Mesendoderm (in vitro differentiated cells): ENCODE measurements around the gene MINDY3.

Source experiments
- DNase-seq: peaks from one replicate; pipeline ENCODE4 v3.0.0; 2013
- H2AK5ac ChIP-seq: 2 replicates; pipeline ENCODE4 v1.6.1; 2013; ENCODE audit warnings: low read length, inconsistent platforms
- H2BK120ac ChIP-seq: 2 replicates; pipeline ENCODE4 v1.6.1; 2013; ENCODE audit warnings: low read depth, mild to moderate bottlenecking, low read length, moderate library complexity, mixed read lengths
- H2BK15ac ChIP-seq: replicated peaks from 2 replicates; pipeline ENCODE4 v1.6.1; 2013; ENCODE audit warnings: low read depth, mild to moderate bottlenecking, moderate library complexity
- H2BK5ac ChIP-seq: 2 replicates; pipeline ENCODE4 v1.6.1; 2013; ENCODE audit warnings: low read length, inconsistent platforms
- H3K18ac ChIP-seq: 2 replicates; pipeline ENCODE4 v1.6.1; 2013; ENCODE audit warnings: mild to moderate bottlenecking, low read length, mixed read lengths
- H3K23ac ChIP-seq: one replicate; pipeline ENCODE4 v1.6.1; 2013; ENCODE audit warnings: low read length
- H3K27ac ChIP-seq: 2 replicates; pipeline ENCODE4 v1.5.1; 2013; ENCODE audit warnings: low read depth, mild to moderate bottlenecking, inconsistent platforms, low read length, moderate library complexity
- H3K27me3 ChIP-seq: 2 replicates; pipeline ENCODE4 v1.6.1; 2013; ENCODE audit warnings: low read length, control low read depth, mild to moderate bottlenecking, inconsistent platforms; ENCODE audit not compliant: insufficient read depth, poor library complexity
- H3K36me3 ChIP-seq: 2 replicates; pipeline ENCODE4 v1.6.1; 2013; ENCODE audit warnings: low read length, inconsistent platforms; ENCODE audit not compliant: control insufficient read depth, insufficient read depth
- H3K4ac ChIP-seq: one replicate; pipeline ENCODE4 v1.6.1; 2013; ENCODE audit warnings: low read depth, mild to moderate bottlenecking, low read length, moderate library complexity
- H3K4me1 ChIP-seq: 2 replicates; pipeline ENCODE4 v1.6.1; 2013; ENCODE audit warnings: low read depth, low read length, inconsistent platforms; ENCODE audit not compliant: control insufficient read depth
- H3K4me2 ChIP-seq: 2 replicates; pipeline ENCODE4 v1.6.1; 2013; ENCODE audit warnings: low read length
- H3K4me3 ChIP-seq: 2 replicates; pipeline ENCODE4 v1.5.1; 2013; ENCODE audit warnings: mild to moderate bottlenecking, low read length
- H3K56ac ChIP-seq: one replicate; pipeline ENCODE4 v1.6.1; 2013; ENCODE audit warnings: low read length
- H3K79me1 ChIP-seq: 2 replicates; pipeline ENCODE4 v1.6.1; 2013; ENCODE audit warnings: low read length, inconsistent platforms
- H3K79me2 ChIP-seq: 2 replicates; pipeline ENCODE4 v1.6.1; 2013; ENCODE audit warnings: mild to moderate bottlenecking, low read length; ENCODE audit not compliant: control insufficient read depth, insufficient read depth
- H3K9ac ChIP-seq: 2 replicates; pipeline ENCODE4 v1.6.1; 2013; ENCODE audit warnings: low read length, inconsistent platforms
- H4K5ac ChIP-seq: one replicate; pipeline ENCODE4 v1.6.1; 2013; ENCODE audit warnings: low read length
- H4K8ac ChIP-seq: one replicate; pipeline ENCODE4 v1.6.1; 2013; ENCODE audit warnings: low read depth, mild to moderate bottlenecking, control low read depth, low read length, moderate library complexity
- WGBS: extraction: QIAGEN DNeasy Blood & Tissue Kit; methylation state at CpG from one replicate; pipeline ENCODE4 v1.1.7; 2013; ENCODE audit warnings: low lambda C conversion rate, missing lambda C conversion rate; ENCODE audit not compliant: insufficient coverage; ENCODE audit errors: extremely low coverage; 5-methylcytosine and 5-hydroxymethylcytosine counted together

Gene MINDY3

GRCh38 chr10:15815242-15815885 lies 44.9 kb downstream of the MINDY3 start:
- WGBS, result no CpG with 5 or more reads among the region's 6 CpGs
- no peak overlapping the region for H3K27ac ChIP-seq
- H3K23ac ChIP-seq, result no peak overlapping the region

GRCh38 chr10:15814565-15814964 lies 45.7 kb downstream of the MINDY3 start:
- no peak overlapping the region for H3K4me2 ChIP-seq
- H2BK120ac ChIP-seq, result no peak overlapping the region
- H4K5ac ChIP-seq, result no peak overlapping the region
- no peaks in the 10 kb centered on the region for H3K79me2 ChIP-seq
- no peak overlapping the region for H2BK15ac ChIP-seq
- H3K27me3 ChIP-seq, result no peaks in the 10 kb centered on the region
- H2AK5ac ChIP-seq, result no peak overlapping the region
- WGBS, result no CpG with 5 or more reads among the region's 6 CpGs
- H3K79me1 ChIP-seq, result no peaks in the 10 kb centered on the region
- H4K8ac ChIP-seq, result no peak overlapping the region
- no peak overlapping the region for H3K18ac ChIP-seq
- no peak overlapping the region for H3K23ac ChIP-seq
- H3K27ac ChIP-seq, result no peak overlapping the region
- no peak overlapping the region for H3K4me3 ChIP-seq
- no peak overlapping the region for H3K9ac ChIP-seq
- no peak overlapping the region for H2BK5ac ChIP-seq
- H3K4ac ChIP-seq, result no peak overlapping the region
- DNase-seq, result no peak
- H3K36me3 ChIP-seq, result no peaks in the 10 kb centered on the region
- no peak overlapping the region for H3K56ac ChIP-seq
- H3K4me1 ChIP-seq, result no peaks in the 10 kb centered on the region

More at GRCh38 chr10:15815242-15815885, 44.9 kb downstream of the MINDY3 start:
- Histone ChIP-seq H3K4me2 (no peak overlapping the region), H2BK15ac (no peak overlapping the region), H2BK120ac (no peak overlapping the region), H3K79me2 (no peaks in the 10 kb centered on the region), H3K9ac (no peak overlapping the region), H3K4me3 (no peak overlapping the region), H3K27me3 (no peaks in the 10 kb centered on the region), H3K4ac (no peak overlapping the region), H3K4me1 (no peaks in the 10 kb centered on the region), H4K8ac (no peak overlapping the region), H3K79me1 (no peaks in the 10 kb centered on the region), H4K5ac (no peak overlapping the region), H3K56ac (no peak overlapping the region), H2BK5ac (no peak overlapping the region), H2AK5ac (no peak overlapping the region), H3K36me3 (no peaks in the 10 kb centered on the region), H3K18ac (no peak overlapping the region)
- no peak for DNase-seq

GRCh38 chr10:15813415-15813814 lies 46.9 kb downstream of the MINDY3 start:
- Histone ChIP-seq H3K4me1 (no peaks in the 10 kb centered on the region), H3K27me3 (no peaks in the 10 kb centered on the region), H4K8ac (no peak overlapping the region), H3K4ac (no peak overlapping the region), H3K36me3 (no peaks in the 10 kb centered on the region), H2BK120ac (no peak overlapping the region), H4K5ac (no peak overlapping the region), H3K18ac (no peak overlapping the region), H3K9ac (no peak overlapping the region), H2BK5ac (no peak overlapping the region), H3K4me2 (no peak overlapping the region), H3K23ac (no peak overlapping the region), H3K79me2 (no peaks in the 10 kb centered on the region), H2AK5ac (no peak overlapping the region), H3K4me3 (no peak overlapping the region), H3K27ac (no peak overlapping the region), H3K79me1 (no peaks in the 10 kb centered on the region), H2BK15ac (no peak overlapping the region), H3K56ac (no peak overlapping the region)
- DNase-seq, result no peak
- no CpG with 5 or more reads among the region's 3 CpGs for WGBS

GRCh38 chr10:15809450-15809849 lies 50.9 kb downstream of the MINDY3 start:
- Histone ChIP-seq H3K18ac (no peak overlapping the region), H2BK120ac (no peak overlapping the region), H4K5ac (no peak overlapping the region), H3K79me1 (no peaks in the 10 kb centered on the region), H3K27ac (no peak overlapping the region), H2BK15ac (no peak overlapping the region), H3K4ac (no peak overlapping the region), H3K9ac (no peak overlapping the region), H3K23ac (no peak overlapping the region), H3K4me1 (peaks cover 7% of the 10 kb centered on the region), H3K56ac (no peak overlapping the region), H2BK5ac (no peak overlapping the region), H2AK5ac (no peak overlapping the region), H3K27me3 (no peaks in the 10 kb centered on the region), H4K8ac (no peak overlapping the region), H3K4me2 (no peak overlapping the region), H3K36me3 (no peaks in the 10 kb centered on the region), H3K4me3 (no peak overlapping the region), H3K79me2 (no peaks in the 10 kb centered on the region)
- no peak for DNase-seq
- no CpG with 5 or more reads among the region's 4 CpGs for WGBS

- Histone ChIP-seq H3K56ac (no peak overlapping the region), H2BK15ac (no peak overlapping the region), H3K79me1 (no peaks in the 10 kb centered on the region), H3K18ac (no peak overlapping the region), H4K5ac (no peak overlapping the region), H3K4ac (no peak overlapping the region), H3K4me1 (peaks cover 8% of the 10 kb centered on the region), H3K4me3 (no peak overlapping the region), H2BK5ac (no peak overlapping the region), H2AK5ac (no peak overlapping the region), H2BK120ac (no peak overlapping the region), H3K27me3 (no peaks in the 10 kb centered on the region), H3K27ac (no peak overlapping the region), H3K9ac (no peak overlapping the region), H3K36me3 (no peaks in the 10 kb centered on the region), H3K79me2 (no peaks in the 10 kb centered on the region), H3K23ac (no peak overlapping the region), H4K8ac (no peak overlapping the region), H3K4me2 (no peak overlapping the region)
- no CpG with 5 or more reads among the region's 7 CpGs for WGBS
- DNase-seq, result no peak
Observed at GRCh38 chr10:15808204-15808797, 52.0 kb downstream of the MINDY3 start.
